Heart right ventricle (tissue), 16 donors: ENCODE measurements around the gene ZNFX1. TPM values are rescaled to one million over a fixed set of nuclear protein-coding genes. Genes with fewer than 3 reads are reported as not detected.

Experiments used
- ATAC-seq, 8 donors: fragments of 200-7000 bp; cut with Tn5 transposase; one replicate each; pipeline ENCODE4 v1.9.1; 2020; ENCODE audit warnings: mild to moderate bottlenecking in 8 of 8, moderate library complexity in 8 of 8, moderate number of reproducible peaks in 1 of 8
- DNase-seq, 2 donors: peaks; one replicate each; pipeline ENCODE4 v3.0.0-alpha.2; 2020
- H3K27ac ChIP-seq, 10 donors: fragments of 200-600 bp; sonication (generic) in 2 of 10; one replicate each; pipeline versions ENCODE4 v1.5.0 to v1.8.0; 2020 to 2022; ENCODE audit warnings: mild to moderate bottlenecking in 3 of 10
- H3K27me3 ChIP-seq, 7 donors: fragments of 200-600 bp; one replicate each; pipeline ENCODE4 v1.8.0; 2021 to 2022; ENCODE audit warnings: mild to moderate bottlenecking in 2 of 7
- H3K36me3 ChIP-seq, 9 donors: fragments of 200-600 bp; sonication (generic) in 1 of 9; one replicate each; pipeline versions ENCODE4 v1.5.0 to v1.8.0; 2020 to 2022; ENCODE audit warnings: mild to moderate bottlenecking in 2 of 9
- H3K4me1 ChIP-seq, 9 donors: fragments of 200-600 bp; sonication (generic) in 1 of 9; one replicate each; pipeline versions ENCODE4 v1.5.0 to v1.8.0; 2020 to 2022; ENCODE audit warnings: mild to moderate bottlenecking in 4 of 9
- H3K4me3 ChIP-seq, 10 donors: fragments of 200-600 bp; sonication (generic) in 2 of 10; one replicate each; pipeline versions ENCODE4 v1.5.0 to v1.8.0; 2020 to 2022; ENCODE audit warnings: mild to moderate bottlenecking in 7 of 10, moderate library complexity in 2 of 10
- H3K9me3 ChIP-seq, 11 donors: fragments of 200-600 bp in 10 of 11; sonication (generic) in 2 of 11; one replicate each; pipeline versions ENCODE4 v1.5.0 to v1.8.0; 2013 to 2022; ENCODE audit warnings: mild to moderate bottlenecking in 2 of 11, control low read depth in 1 of 11, moderate library complexity in 1 of 11
- WGBS, 2 donors: extraction: QIAGEN DNeasy Blood & Tissue Kit; methylation state at CpG; one replicate each; pipeline ENCODE4 v1.1.7; 2013; ENCODE audit warnings: inconsistent platforms in 1 of 2; 5-methylcytosine and 5-hydroxymethylcytosine counted together
- intact Hi-C, 10 donors: fragments of 100-400 bp; cut with DNase I; formaldehyde crosslinking; loops; one replicate each; pipeline versions ENCODE4 v1.11.1 to v1.14.2; 2022
- polyA plus RNA-seq, 2 donors: library from polyadenylated mRNA; stranded (reverse); fragments of 200-250 nt; gene quantifications; one replicate each; pipeline ENCODE4 v1.2.3, GENCODE V29; 2013
- total RNA-seq, 10 donors: library from RNA; stranded (reverse); fragmentation: NEBNext Ultra II Directional in 3 of 10; extraction: Animal tissue kit (Norgen Biotek cat#: 25700) in 3 of 10; gene quantifications; one replicate each; pipeline versions ENCODE4 v1.2.1 to v1.2.4, GENCODE V29; 2021 to 2023
- TF ChIP-seq, protein P1 (sequence below), 9 donors: fragments of 200-600 bp; sonication (generic) in 2 of 9; IDR thresholded peaks; one replicate each; pipeline versions ENCODE4 v1.5.0 to v1.8.0; 2021 to 2022; ENCODE audit warnings: antibody characterized with exemption in 9 of 9, mild to moderate bottlenecking in 5 of 9, moderate library complexity in 1 of 9
- donor health status: Arrhythmogenic right ventricular cardiomyopathy.
- donor health status: ischemic (EF 13 %, LVEDD 7.1; RV severe dilation, severe dysfunction).
- donor health status: healthy with polysubstance abuse.
- donor health status: DM: no; HTN: yes; CAD: no.
- donor health status: DM: no; HTN: no; CAD: no.
- donor health status: ischemic (EF 25% LVEDD 6.9; RV normal size, moderate dysfunction).
- donor health status: ischemic (EF 25% LVEDD 5.7; RV mildly dilated, moderate dysfunction).
- donor health status: healthy.
- donor health status: DM: yes; HTN: yes; CAD: no.
- donor health status: Ischemic cardiomyopathy.
- donor health status: ischemic (EF 35%, LVEDD 5.7; RV mildly dilated, moderate dysfunction).
- donor health status: nonischemic (EF 11% LVEDD 7.7; RV severe dilation, severe dysfunction).
- donor health status: DM: yes; HTN: yes; CAD: no.
- donor health status: PGD.
- donor health status: ischemic (EF 29% LVEDD 5.4; RV normal size, mild dysfunction).
- donor health status: nonischemic (EF 23%, LVEDD 6.1; RV moderate dilation, normal function).

The ZNFX1 gene
- total and polyA plus RNA-seq, 12 donors = 7.8 to 49.5 (median 23.7) TPM

DNA sequence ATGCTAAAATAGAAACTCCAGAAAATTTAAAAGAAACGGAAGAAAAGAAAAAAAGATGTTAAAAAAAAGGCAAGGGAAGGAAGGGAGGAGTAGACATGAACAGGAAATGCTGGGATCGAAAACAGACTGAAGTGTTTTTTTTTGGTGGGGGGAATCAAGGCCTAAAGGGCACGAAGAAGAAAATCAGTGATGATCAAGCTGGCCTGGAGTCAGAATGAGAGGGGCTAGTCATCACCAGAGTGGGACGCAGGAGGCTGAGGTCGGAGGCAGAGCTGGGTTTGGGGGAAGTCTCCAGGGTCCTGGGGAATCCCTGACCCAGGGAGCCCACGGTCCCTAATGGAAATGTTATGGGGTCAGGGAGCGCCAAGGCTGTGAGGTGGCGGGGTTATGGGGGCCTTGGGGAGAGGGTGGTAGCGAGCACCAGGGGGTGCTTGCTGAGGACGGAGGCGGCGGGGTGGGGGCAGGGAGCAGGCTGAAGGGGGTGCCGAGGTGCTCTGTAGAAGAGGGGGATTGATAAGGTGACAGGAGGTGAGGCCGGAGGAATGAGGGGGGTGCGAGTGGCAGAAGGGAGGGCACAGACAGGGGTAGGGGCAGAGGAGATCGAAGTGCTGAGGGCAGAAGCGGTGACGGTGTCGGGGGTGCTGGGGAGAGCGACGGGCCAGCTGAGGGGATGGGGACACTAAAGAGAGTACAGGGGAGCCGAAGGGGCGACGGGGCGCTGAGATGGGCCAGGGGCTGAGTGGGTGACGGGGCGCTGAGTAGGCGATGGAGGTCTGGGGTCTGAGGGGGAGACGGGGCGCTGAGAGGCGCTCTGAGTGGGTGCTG is 684 bp downstream of the ZNFX1 start:
- H3K36me3 ChIP-seq = peaks cover 7 to 70% (median 57%) of the 10 kb centered on the region in 9 donors
- peak overlapping the region; percentile 87 to 99 (median 97) for H3K27ac ChIP-seq
- peak overlapping the region; percentile 70 to 92 (median 86) for H3K4me3 ChIP-seq
- DNase-seq (peak; percentile 39 to 49), ATAC-seq (peak in 7 of 8 donors; percentile 1 to 46 (median 2))
- WGBS, 2 donors = 2 to 3% methylated on average over 31 of the region's 31 CpGs
- intact Hi-C loops = loop anchor here in 2 of 10 donors (5.0 kb wide), 1 partner anchor 90 kb away; the partner anchor contains the start of gene STAU1 (in 2 of the 2)
- TF ChIP-seq, protein P1, sequence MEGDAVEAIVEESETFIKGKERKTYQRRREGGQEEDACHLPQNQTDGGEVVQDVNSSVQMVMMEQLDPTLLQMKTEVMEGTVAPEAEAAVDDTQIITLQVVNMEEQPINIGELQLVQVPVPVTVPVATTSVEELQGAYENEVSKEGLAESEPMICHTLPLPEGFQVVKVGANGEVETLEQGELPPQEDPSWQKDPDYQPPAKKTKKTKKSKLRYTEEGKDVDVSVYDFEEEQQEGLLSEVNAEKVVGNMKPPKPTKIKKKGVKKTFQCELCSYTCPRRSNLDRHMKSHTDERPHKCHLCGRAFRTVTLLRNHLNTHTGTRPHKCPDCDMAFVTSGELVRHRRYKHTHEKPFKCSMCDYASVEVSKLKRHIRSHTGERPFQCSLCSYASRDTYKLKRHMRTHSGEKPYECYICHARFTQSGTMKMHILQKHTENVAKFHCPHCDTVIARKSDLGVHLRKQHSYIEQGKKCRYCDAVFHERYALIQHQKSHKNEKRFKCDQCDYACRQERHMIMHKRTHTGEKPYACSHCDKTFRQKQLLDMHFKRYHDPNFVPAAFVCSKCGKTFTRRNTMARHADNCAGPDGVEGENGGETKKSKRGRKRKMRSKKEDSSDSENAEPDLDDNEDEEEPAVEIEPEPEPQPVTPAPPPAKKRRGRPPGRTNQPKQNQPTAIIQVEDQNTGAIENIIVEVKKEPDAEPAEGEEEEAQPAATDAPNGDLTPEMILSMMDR (IDR thresholded peaks at IDR 0.05) = no peak
- H3K9me3 ChIP-seq = peaks cover 0 to 28% (median 8%) of the 10 kb centered on the region in 11 donors
- peaks cover 2 to 78% (median 74%) of the 10 kb centered on the region in 9 donors for H3K4me1 ChIP-seq
- no peaks in the 10 kb centered on the region for H3K27me3 ChIP-seq

DNA sequence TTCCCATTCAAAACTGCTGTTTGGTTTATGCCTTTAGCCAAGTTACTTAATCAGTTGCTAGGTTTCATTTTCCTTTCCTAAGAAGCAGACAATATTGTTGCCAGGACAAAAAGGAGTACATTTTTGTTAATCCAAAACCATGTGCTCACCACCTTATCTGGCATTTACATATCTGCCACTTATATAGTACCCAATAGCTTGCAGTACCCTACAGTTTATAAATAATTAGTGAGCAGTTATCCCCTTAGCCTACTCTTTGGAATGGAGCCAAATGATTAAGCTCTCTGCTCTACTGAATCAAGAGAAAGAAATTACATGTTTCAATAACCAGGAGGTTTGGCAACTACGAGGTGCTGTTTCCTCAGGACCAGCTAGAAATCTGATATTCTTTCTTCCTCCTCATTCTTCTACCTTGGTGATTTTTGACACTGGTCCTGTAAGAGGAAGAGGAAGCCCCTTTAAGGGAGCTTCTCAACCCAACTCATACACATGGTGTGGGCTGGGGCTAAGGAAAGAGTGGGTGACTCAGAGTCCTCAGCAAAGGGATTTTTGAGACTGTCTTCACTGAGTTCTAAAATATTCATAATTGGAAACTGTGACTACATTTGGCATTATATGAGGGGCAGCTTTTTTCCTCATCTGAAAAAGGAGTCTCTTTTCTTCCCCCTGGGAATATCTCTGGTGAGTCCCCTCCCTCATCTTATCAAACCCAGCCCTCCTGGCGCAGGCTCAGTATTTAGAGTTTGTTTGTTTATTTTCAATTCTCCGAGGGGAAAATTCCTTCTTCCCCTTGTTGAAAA is 1.5 kb downstream of the ZNFX1 start:
- WGBS, 2 donors = 7 to 14% methylated on average over 3 of the region's 3 CpGs
- DNase-seq (peak in 1 of 2 donors; percentile 53), ATAC-seq (peak in 2 of 8 donors; percentile 10 to 30)
- H3K36me3 ChIP-seq = peaks cover 6 to 70% (median 53%) of the 10 kb centered on the region in 9 donors
- H3K4me1 ChIP-seq = peaks cover 2 to 78% (median 66%) of the 10 kb centered on the region in 9 donors
- no peaks in the 10 kb centered on the region for H3K27me3 ChIP-seq
- intact Hi-C loops = loop anchor here in 2 of 10 donors (5.0 kb wide), 1 partner anchor 89 kb away; the partner anchor contains the start of gene STAU1 (in 2 of the 2)
- peaks cover 0 to 20% (median 7%) of the 10 kb centered on the region in 11 donors for H3K9me3 ChIP-seq
- TF ChIP-seq, protein P1 (IDR thresholded peaks at IDR 0.05) = no peak
- peak overlapping the region in 9 of 10 donors; percentile 70 to 92 (median 84) for H3K4me3 ChIP-seq
- H3K27ac ChIP-seq = peak overlapping the region; percentile 87 to 99 (median 97)

DNA sequence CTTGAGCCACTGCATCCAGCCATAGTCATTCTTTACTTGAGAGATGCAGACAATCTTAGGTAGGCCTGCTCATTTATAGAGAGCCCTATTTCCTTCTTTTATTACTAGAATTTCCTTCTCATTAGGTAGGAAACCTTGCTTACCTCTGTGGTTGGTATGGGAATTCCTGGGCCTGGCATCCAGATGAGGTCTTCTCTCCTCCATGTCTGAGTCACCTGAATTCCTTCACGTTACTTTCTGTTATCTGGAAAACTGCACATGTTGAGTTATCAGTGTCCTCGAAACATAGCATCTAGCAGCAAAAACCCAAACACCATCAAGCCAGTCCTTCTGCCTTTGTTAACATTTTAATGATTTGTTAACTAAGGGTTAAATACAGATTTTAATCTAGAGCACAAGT is 2.2 kb downstream of the ZNFX1 start:
- H3K36me3 ChIP-seq = peaks cover under 1 to 70% (median 53%) of the 10 kb centered on the region in 9 donors
- peaks cover 0 to 13% (median 2%) of the 10 kb centered on the region in 11 donors for H3K9me3 ChIP-seq
- 43 to 44% methylated on average over 2 of the region's 2 CpGs for WGBS, 2 donors
- no peak for ATAC-seq
- H3K4me3 ChIP-seq = peak overlapping the region in 7 of 10 donors; percentile 70 to 92 (median 84)
- TF ChIP-seq, protein P1 (IDR thresholded peaks at IDR 0.05) = no peak
- DNase-seq = no peak
- H3K27me3 ChIP-seq = no peaks in the 10 kb centered on the region
- peak overlapping the region in 8 of 10 donors; percentile 87 to 99 (median 98) for H3K27ac ChIP-seq
- H3K4me1 ChIP-seq = peaks cover 2 to 78% (median 64%) of the 10 kb centered on the region in 9 donors
- intact Hi-C loops = loop anchor here in 2 of 10 donors (5.0 kb wide), 1 partner anchor 88 kb away; the partner anchor contains the start of gene STAU1 (in 2 of the 2)
